AG09319 (cell line): Measurements from ENCODE around the gene AMMECR1.

Experiments used
- DNase-seq: peaks from one replicate; pipeline ENCODE4 v3.0.0-alpha.2; 2010; ENCODE audit warnings: low read depth; ENCODE audit errors: extremely low read depth
- CTCF ChIP-seq: IDR thresholded peaks from 2 replicates; pipeline ENCODE4 v1.5.1; 2011; ENCODE audit warnings: low read depth, mild to moderate bottlenecking, inconsistent platforms, low read length, moderate library complexity

AMMECR1 gene

GRCh38 chrX:110294087-110294486 lies 23.8 kb downstream of the AMMECR1 start:
- no peak for DNase-seq
- TF ChIP-seq CTCF: no peak

GRCh38 chrX:110293658-110294057 lies 24.2 kb downstream of the AMMECR1 start:
- DNase-seq: no peak
- TF ChIP-seq CTCF: no peak

GRCh38 chrX:110287605-110288004 lies 30.3 kb downstream of the AMMECR1 start:
- DNase-seq: peak; percentile 4
- no peak for TF ChIP-seq CTCF

- TF ChIP-seq CTCF: no peak
- DNase-seq: peak; percentile 45
Observed at GRCh38 chrX:110286106-110286505, 31.8 kb downstream of the AMMECR1 start.

GRCh38 chrX:110284159-110284558 lies 33.7 kb downstream of the AMMECR1 start:
- no peak for TF ChIP-seq CTCF
- peak; percentile 39 for DNase-seq

- TF ChIP-seq CTCF: no peak
- DNase-seq: no peak
Observed at GRCh38 chrX:110282922-110283321, 35.0 kb downstream of the AMMECR1 start.

GRCh38 chrX:110281377-110281776 lies 36.5 kb downstream of the AMMECR1 start:
- TF ChIP-seq CTCF: no peak
- DNase-seq: no peak
